GM19397 (cell line): Measurements from ENCODE around the gene DUOX2.
"Not testable (repeated sequence)": the region's sequence is repeated elsewhere in the genome, so short reads cannot be mapped to it uniquely, and the experiment has no call there.

Experiments
- ATAC-seq: cut with Tn5 transposase; IDR thresholded peaks from one replicate; pipeline ENCODE4 v1.9.1; 2021; ENCODE audit warnings: mild to moderate bottlenecking, moderate library complexity; ENCODE audit not compliant: unreplicated experiment

Gene DUOX2

GRCh38 chr15:45120081-45120972, 6.4 kb upstream of the DUOX2 start:
- no peak for ATAC-seq

GRCh38 chr15:45118996-45119395, 5.0 kb upstream of the DUOX2 start:
- ATAC-seq = no peak

GRCh38 chr15:45118131-45118588, 4.2 kb upstream of the DUOX2 start:
- ATAC-seq = peak; percentile 93

- peak; percentile 10 for ATAC-seq
These were observed 3.5 kb upstream of the DUOX2 start for GRCh38 chr15:45117308-45118130.

- no peak for ATAC-seq
These were observed 2.7 kb upstream of the DUOX2 start for GRCh38 chr15:45116482-45117307.

- ATAC-seq = no peak
These were observed 2.1 kb upstream of the DUOX2 start for GRCh38 chr15:45116006-45116481.

GRCh38 chr15:45115312-45115820, 1.4 kb upstream of the DUOX2 start:
- no peak for ATAC-seq

- ATAC-seq = no peak
These were observed 746 bp upstream of the DUOX2 start for GRCh38 chr15:45114751-45115085.

GRCh38 chr15:45113380-45113990, 487 bp downstream of the DUOX2 start:
- no peak for ATAC-seq

GRCh38 chr15:45112591-45113379, 1.2 kb downstream of the DUOX2 start:
- ATAC-seq = no peak

- no peak for ATAC-seq
These were observed 1.8 kb downstream of the DUOX2 start for GRCh38 chr15:45112143-45112590.

GRCh38 chr15:45111390-45112142, 2.4 kb downstream of the DUOX2 start:
- no peak for ATAC-seq

- ATAC-seq = no peak
These were observed 3.6 kb downstream of the DUOX2 start for GRCh38 chr15:45110256-45110820.

- no peak for ATAC-seq
These were observed 5.9 kb downstream of the DUOX2 start for GRCh38 chr15:45107941-45108630.

- ATAC-seq = no peak
These were observed 7.8 kb downstream of the DUOX2 start for GRCh38 chr15:45106002-45106790.

GRCh38 chr15:45105586-45105985, 8.4 kb downstream of the DUOX2 start:
- ATAC-seq = no peak

GRCh38 chr15:45104170-45104569, 9.8 kb downstream of the DUOX2 start:
- not testable (repeated sequence) for ATAC-seq
